GM12873 (cell line): ENCODE results near the gene PLCD3.

Experiments used
- TF ChIP-seq, protein P1 (sequence below): IDR thresholded peaks from 2 replicates; pipeline ENCODE4 v1.5.1; 2012; ENCODE audit warnings: low read depth, mild to moderate bottlenecking, moderate library complexity, low read length, control low read depth; ENCODE audit not compliant: insufficient read depth; ENCODE audit errors: missing control alignments

PLCD3 gene

DNA sequence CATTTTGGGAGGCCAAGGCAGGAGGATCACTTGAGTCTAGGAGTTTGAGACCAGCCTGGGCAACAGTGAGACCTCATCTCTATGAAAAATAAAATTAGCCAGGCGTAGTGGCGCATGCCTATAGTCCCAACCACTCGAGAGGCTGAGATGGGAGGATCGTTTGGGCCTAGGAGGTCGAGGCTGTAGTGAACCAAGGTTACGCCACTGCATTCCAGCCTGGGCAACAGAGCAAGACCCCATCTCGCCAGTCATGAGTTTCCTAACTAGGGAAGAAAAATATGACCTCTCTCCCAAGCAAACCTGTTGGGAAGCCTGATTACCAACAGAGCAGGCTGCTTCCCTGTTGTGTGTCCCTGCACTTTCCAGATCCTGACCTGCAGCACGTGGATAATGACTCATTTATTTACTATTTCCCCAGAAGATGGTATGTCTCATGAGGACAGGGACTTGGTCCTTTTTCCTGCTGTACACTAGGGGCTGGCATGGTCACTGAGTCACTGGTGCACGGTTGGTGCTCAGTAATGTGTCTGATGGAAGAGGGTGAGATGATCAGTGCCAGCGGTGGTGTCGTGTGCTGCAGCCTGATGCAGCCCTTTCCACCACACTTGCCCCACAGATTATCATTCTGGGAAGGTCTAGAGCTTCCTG is 40.4 kb downstream of the PLCD3 start:
- TF ChIP-seq, protein P1, sequence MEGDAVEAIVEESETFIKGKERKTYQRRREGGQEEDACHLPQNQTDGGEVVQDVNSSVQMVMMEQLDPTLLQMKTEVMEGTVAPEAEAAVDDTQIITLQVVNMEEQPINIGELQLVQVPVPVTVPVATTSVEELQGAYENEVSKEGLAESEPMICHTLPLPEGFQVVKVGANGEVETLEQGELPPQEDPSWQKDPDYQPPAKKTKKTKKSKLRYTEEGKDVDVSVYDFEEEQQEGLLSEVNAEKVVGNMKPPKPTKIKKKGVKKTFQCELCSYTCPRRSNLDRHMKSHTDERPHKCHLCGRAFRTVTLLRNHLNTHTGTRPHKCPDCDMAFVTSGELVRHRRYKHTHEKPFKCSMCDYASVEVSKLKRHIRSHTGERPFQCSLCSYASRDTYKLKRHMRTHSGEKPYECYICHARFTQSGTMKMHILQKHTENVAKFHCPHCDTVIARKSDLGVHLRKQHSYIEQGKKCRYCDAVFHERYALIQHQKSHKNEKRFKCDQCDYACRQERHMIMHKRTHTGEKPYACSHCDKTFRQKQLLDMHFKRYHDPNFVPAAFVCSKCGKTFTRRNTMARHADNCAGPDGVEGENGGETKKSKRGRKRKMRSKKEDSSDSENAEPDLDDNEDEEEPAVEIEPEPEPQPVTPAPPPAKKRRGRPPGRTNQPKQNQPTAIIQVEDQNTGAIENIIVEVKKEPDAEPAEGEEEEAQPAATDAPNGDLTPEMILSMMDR, result no peak

DNA sequence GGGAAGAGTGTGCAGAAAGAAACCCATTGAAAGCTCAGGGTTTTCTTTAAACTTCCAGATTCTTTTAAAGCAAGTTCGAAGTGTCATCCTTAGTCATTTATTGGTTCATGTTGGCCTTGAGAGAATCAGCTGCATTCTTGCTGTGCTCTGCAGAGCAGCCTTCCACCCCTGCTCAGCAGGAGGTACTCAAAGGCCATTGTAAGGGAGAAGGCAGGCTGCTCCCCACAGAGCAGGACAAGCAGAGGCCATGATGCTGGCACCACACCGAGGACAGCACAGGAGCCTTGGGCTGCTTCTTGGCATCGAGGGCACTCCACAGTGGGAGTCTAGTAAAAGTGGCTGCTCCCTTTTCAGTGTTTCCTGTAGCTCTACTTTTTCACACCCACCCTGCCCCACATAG is 41.6 kb downstream of the PLCD3 start:
- TF ChIP-seq, protein P1, result no peak

DNA sequence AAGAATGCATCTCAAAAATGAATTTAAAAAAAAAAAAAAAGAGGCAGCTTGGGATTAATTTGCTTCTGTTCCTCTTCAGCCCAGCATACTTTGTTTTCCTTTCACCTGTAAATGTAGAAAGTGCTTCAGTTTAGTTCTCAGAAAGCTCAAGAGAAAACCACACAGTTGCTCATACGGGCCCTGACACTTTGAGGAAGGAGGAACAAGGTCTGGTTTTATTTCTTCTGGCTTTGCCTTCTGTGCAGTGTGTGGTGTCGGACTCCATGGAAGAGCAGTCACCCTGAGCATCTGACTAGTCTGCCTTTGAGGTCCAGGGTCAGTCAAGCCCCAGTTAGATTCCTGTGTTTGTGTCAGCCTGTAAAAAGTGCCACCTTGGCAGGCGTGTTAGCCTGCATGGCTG is 43.6 kb downstream of the PLCD3 start:
- TF ChIP-seq, protein P1, result no peak

DNA sequence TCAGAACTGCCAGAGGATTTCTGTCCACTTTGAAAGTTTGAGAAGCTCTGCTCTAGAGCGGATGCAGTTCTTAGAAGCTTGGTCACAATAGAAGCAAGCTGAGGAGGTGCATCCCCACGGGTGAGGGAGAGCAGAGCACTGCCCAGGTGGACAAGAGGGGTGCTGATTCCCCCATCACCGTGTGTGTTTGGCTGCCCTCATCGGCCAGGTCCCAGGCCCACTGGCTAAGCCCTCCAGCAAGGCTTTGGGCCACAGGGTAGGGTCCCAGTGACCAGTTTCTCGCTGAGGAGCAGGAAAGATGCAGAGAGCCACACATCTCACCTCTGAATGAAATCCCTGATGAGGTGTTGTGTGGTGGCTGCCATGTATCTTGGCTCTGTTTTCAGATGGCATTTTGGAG is 44.3 kb downstream of the PLCD3 start:
- TF ChIP-seq, protein P1, result no peak

DNA sequence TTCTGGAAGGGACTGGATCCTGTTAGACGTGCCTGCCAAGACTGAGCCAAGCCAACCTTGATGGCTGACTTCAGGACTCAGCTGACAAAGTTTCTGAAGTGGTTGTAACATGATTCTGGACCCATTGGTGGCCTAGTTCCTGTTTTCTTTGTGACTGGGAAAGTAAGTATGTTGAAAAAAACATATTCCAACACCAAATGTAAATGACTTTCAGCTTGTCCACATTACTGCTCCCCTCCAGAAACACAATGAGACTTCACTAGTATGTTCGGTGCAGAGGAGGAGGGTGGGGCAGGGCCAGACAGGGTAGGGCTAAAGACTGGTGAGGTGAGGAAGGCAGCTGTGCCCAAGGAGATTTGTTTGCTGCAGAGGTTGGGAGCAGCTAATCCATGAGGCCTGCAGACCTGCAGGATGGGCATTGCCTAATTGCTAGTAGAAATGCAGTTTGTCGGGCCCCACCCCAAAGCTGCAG is 44.8 kb downstream of the PLCD3 start:
- TF ChIP-seq, protein P1, result no peak

DNA sequence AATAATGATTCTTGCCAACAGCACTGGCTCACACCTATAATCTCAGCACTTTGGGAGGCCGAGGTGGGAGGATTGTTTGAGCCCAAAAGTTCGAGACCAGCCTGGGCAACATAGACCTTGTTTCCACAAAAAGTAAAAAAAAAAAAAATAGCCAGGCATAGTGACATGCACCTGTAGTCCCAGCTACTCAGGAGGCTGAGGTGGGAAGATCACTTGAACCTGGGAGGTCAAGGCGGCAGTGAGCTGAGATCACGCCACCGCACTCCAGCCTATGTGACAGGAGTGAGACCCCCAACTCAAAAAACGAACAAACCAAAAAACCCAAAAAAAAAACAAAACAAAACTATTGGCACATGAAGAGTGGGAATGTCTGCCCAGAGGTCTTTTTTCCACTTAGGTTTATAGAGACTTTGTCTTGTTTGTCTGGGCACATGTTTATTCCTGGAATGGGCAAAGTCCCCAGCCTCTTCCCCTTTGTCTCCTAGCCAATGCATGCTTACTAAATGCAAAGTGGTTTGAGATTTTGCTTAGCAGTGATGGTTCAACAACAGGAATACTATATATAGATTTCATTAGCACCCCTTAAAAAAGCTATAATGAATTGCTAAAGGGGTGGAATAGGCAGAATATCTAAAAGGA is 45.3 kb downstream of the PLCD3 start:
- TF ChIP-seq, protein P1, result no peak

DNA sequence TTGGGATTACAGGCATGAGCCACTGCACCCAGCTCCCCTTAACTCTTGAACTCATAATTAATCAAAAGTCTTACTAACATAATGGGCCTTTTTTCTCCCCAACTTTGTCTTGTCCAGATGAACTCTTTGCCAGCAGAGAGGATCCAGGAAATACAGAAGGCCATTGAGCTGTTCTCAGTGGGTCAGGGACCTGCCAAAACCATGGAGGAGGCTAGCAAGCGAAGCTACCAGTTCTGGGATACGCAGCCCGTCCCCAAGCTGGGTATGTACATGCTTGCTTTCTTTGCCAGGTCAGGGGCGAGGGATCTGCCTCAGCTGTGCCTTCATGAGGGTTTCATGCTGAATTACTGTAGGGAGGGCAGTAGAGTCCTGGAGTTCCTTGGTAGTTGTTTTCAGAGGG is 45.9 kb downstream of the PLCD3 start:
- TF ChIP-seq, protein P1, result no peak
